M059J (cell line): ENCODE data around the gene SLC9A3. TPM values are rescaled to one million over a fixed set of nuclear protein-coding genes. Genes with fewer than 3 reads are reported as not detected.

ENCODE experiments used
- DNase-seq: peaks from one replicate; pipeline ENCODE4 v3.0.0-alpha.2; 2012; ENCODE audit warnings: low read depth
- total RNA-seq: library from RNA; depleted of rRNA; stranded (reverse); fragments of >200 nt; shearing (Covaris generic); gene quantifications from 2 replicates; pipeline ENCODE4 v1.2.3, GENCODE V29; 2014

The SLC9A3 gene
- total RNA-seq, 1 experiment from 2014 or later: 3.0 TPM

- no peak for DNase-seq
Measured at GRCh38 chr5:539469-540070, 15.3 kb upstream of the SLC9A3 start.

- no peak for DNase-seq
Measured at GRCh38 chr5:538801-539468, 14.7 kb upstream of the SLC9A3 start.

GRCh38 chr5:538271-538771, 14.1 kb upstream of the SLC9A3 start:
- DNase-seq: no peak

- DNase-seq: no peak
Measured at GRCh38 chr5:537621-538071, 13.4 kb upstream of the SLC9A3 start.

- no peak for DNase-seq
Measured at GRCh38 chr5:537098-537497, 12.8 kb upstream of the SLC9A3 start.

GRCh38 chr5:535846-536698, 11.8 kb upstream of the SLC9A3 start:
- no peak for DNase-seq

- DNase-seq: no peak
Measured at GRCh38 chr5:534743-535671, 10.8 kb upstream of the SLC9A3 start.

- DNase-seq: no peak
Measured at GRCh38 chr5:533955-534742, 9.9 kb upstream of the SLC9A3 start.

- no peak for DNase-seq
Measured at GRCh38 chr5:533243-533954, 9.2 kb upstream of the SLC9A3 start.

- no peak for DNase-seq
Measured at GRCh38 chr5:532521-533242, 8.4 kb upstream of the SLC9A3 start.

GRCh38 chr5:531749-532315, 7.6 kb upstream of the SLC9A3 start:
- DNase-seq: no peak

- DNase-seq: no peak
Measured at GRCh38 chr5:531101-531748, 7.0 kb upstream of the SLC9A3 start.

GRCh38 chr5:530001-530955, 6.0 kb upstream of the SLC9A3 start:
- DNase-seq: no peak

- DNase-seq: no peak
Measured at GRCh38 chr5:528629-529511, 4.6 kb upstream of the SLC9A3 start.

GRCh38 chr5:527646-528628, 3.7 kb upstream of the SLC9A3 start:
- DNase-seq: no peak
